ENCODE results near the gene ZNF774.

Gene ZNF774

DNA sequence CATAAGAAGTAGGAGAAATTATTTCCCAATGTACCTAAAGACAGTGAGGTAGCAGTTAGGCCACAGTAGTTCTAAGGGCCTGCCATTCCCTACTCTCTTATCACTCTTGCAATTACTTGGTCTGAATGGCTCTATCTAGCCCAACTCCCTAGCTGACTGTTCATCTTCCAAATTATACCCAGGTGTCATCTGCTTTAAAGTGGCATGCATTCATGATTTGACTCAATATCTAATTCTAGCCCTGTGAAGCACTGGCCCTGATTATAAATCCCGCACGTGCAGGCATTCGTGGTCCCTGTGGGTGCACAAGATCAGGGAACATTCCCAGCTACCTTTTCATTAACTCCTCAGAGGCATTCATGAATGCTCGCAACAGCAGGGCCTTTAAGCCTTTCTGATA lies 43.1 kb upstream of the ZNF774 start:
- Histone ChIP-seq H3K9ac (no peak overlapping the region), H3K27ac (no peak overlapping the region), H3K4me1 (no peaks in the 10 kb centered on the region), H3K79me2 (no peaks in the 10 kb centered on the region), H3K27me3 (ENCODE audit: control insufficient read depth, insufficient read depth, low read length) (no peaks in the 10 kb centered on the region), H3K9me3 (ENCODE audit: control insufficient read depth, low read length) (no peaks in the 10 kb centered on the region), H3K36me3 (ENCODE audit: control insufficient read depth, insufficient read depth, low read length) (no peaks in the 10 kb centered on the region), H3K4me3 (ENCODE audit: low read depth, low read length) (no peak overlapping the region), H2AFZ (no peak overlapping the region), H3K4me2 (ENCODE audit: low read length) (no peak overlapping the region)
- TF ChIP-seq, protein P1, sequence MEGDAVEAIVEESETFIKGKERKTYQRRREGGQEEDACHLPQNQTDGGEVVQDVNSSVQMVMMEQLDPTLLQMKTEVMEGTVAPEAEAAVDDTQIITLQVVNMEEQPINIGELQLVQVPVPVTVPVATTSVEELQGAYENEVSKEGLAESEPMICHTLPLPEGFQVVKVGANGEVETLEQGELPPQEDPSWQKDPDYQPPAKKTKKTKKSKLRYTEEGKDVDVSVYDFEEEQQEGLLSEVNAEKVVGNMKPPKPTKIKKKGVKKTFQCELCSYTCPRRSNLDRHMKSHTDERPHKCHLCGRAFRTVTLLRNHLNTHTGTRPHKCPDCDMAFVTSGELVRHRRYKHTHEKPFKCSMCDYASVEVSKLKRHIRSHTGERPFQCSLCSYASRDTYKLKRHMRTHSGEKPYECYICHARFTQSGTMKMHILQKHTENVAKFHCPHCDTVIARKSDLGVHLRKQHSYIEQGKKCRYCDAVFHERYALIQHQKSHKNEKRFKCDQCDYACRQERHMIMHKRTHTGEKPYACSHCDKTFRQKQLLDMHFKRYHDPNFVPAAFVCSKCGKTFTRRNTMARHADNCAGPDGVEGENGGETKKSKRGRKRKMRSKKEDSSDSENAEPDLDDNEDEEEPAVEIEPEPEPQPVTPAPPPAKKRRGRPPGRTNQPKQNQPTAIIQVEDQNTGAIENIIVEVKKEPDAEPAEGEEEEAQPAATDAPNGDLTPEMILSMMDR (IDR thresholded peaks at IDR 0.05): no peak

DNA sequence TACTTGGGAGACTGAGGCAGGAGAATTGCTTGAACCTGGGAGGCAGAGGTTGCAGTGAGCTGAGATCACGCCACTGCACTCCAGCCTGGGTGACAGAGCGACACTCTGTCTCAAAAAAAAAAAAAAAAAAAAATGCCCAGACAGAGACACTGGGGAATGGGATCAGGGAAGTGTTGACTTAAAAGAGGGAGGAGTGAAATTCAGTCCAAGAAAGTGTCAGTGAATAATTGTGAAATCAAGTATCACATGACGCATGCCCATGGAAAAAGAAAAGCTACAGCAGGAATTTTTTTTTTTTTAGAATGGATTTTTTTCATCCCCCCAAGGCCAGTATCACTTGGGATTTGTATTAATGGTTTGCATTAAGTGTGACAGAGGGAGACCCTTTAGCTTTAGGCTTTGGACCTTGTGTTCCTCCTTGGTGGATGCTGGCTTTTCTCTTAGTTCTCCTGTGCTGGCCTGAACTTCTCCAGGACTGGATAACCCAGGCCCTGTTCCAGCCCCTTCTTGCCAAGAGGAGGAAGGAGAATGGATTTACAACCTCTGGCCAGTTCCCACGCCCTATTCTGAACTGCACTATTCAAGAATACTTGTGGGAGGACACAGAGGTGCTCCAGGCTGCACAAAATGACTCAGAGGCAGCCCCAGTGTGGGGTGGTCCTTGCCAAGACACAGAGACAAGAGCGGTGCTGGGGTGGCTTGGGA lies 36.7 kb upstream of the ZNF774 start:
- TF ChIP-seq, protein P1 (IDR thresholded peaks at IDR 0.05): no peak
- no peak overlapping the region for H3K27ac ChIP-seq
- no peak overlapping the region for H3K4me3 ChIP-seq (ENCODE audit: low read depth, low read length)
- no peaks in the 10 kb centered on the region for H3K79me2 ChIP-seq
- no peak overlapping the region for H2AFZ ChIP-seq
- H3K36me3 ChIP-seq (ENCODE audit: control insufficient read depth, insufficient read depth, low read length): no peaks in the 10 kb centered on the region
- no peak overlapping the region for H3K9ac ChIP-seq
- no peaks in the 10 kb centered on the region for H3K27me3 ChIP-seq (ENCODE audit: control insufficient read depth, insufficient read depth, low read length)
- H3K4me1 ChIP-seq: no peaks in the 10 kb centered on the region
- H3K4me2 ChIP-seq (ENCODE audit: low read length): no peak overlapping the region
- no peaks in the 10 kb centered on the region for H3K9me3 ChIP-seq (ENCODE audit: control insufficient read depth, low read length)

- no peak overlapping the region for H3K27ac ChIP-seq
- H2AFZ ChIP-seq: no peak overlapping the region
- TF ChIP-seq, protein P1 (IDR thresholded peaks at IDR 0.05): no peak
- no peak overlapping the region for H3K4me3 ChIP-seq (ENCODE audit: low read depth, low read length)
- no peaks in the 10 kb centered on the region for H3K79me2 ChIP-seq
- no peaks in the 10 kb centered on the region for H3K9me3 ChIP-seq (ENCODE audit: control insufficient read depth, low read length)
- H3K9ac ChIP-seq: no peak overlapping the region
- H3K4me1 ChIP-seq: no peaks in the 10 kb centered on the region
- H3K27me3 ChIP-seq (ENCODE audit: control insufficient read depth, insufficient read depth, low read length): no peaks in the 10 kb centered on the region
- no peak overlapping the region for H3K4me2 ChIP-seq (ENCODE audit: low read length)
- H3K36me3 ChIP-seq (ENCODE audit: control insufficient read depth, insufficient read depth, low read length): no peaks in the 10 kb centered on the region
These were observed 35.9 kb upstream of the ZNF774 start for GRCh38 chr15:90316139-90316538.

DNA sequence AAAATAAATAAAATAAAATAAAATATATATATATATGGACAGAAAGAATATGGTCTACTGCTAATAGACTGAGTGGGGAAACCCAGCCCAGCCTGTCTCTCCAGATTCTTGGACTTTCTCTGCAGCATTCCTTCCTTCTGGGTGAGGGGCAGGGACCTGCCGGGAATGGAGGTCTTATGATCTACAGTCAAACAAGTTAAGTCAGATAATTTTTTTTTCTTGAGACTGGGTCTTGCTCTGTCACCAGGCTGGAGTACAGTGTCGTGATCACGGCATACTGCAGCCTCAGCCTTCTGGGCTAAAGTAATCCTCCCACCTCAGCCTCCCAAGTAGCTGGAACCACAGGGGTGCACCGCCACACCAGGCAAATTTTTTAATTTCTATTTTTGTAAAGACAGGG lies 33.5 kb upstream of the ZNF774 start:
- no peak overlapping the region for H3K4me2 ChIP-seq (ENCODE audit: low read length)
- no peaks in the 10 kb centered on the region for H3K79me2 ChIP-seq
- H3K9me3 ChIP-seq (ENCODE audit: control insufficient read depth, low read length): no peaks in the 10 kb centered on the region
- H2AFZ ChIP-seq: no peak overlapping the region
- no peak overlapping the region for H3K27ac ChIP-seq
- TF ChIP-seq, protein P1 (IDR thresholded peaks at IDR 0.05): no peak
- H3K27me3 ChIP-seq (ENCODE audit: control insufficient read depth, insufficient read depth, low read length): no peaks in the 10 kb centered on the region
- no peaks in the 10 kb centered on the region for H3K36me3 ChIP-seq (ENCODE audit: control insufficient read depth, insufficient read depth, low read length)
- H3K9ac ChIP-seq: no peak overlapping the region
- no peak overlapping the region for H3K4me3 ChIP-seq (ENCODE audit: low read depth, low read length)
- no peaks in the 10 kb centered on the region for H3K4me1 ChIP-seq

All from parathyroid adenoma (tissue), 2 donors.